Adrenal gland (tissue), 5 donors: Measurements from ENCODE around the gene CEP72.

ENCODE experiments used
- POLR2A ChIP-seq, 2 donors: fragments of 450-650 bp; IDR thresholded peaks; one replicate each; pipeline ENCODE4 v1.6.1; 2017; ENCODE audit warnings: antibody characterized with exemption in 2 of 2, mild to moderate bottlenecking in 2 of 2, moderate library complexity in 1 of 2
- TF ChIP-seq, protein P1 (sequence below), 6 experiments: fragments of 450-650 bp in 4 of 6; fragments of 200-600 bp in 2 of 6; sonication (generic) in 1 of 6; IDR thresholded peaks; 1 replicate in 5 of 6; 2 replicates in 1 of 6; pipeline versions ENCODE4 v1.5.1 to v1.8.0; 2016 to 2021; ENCODE audit warnings: antibody characterized with exemption in 6 of 6, mild to moderate bottlenecking in 2 of 6, moderate library complexity in 1 of 6
- donor health status: DM: no; HTN: no; CAD: no.

DNA sequence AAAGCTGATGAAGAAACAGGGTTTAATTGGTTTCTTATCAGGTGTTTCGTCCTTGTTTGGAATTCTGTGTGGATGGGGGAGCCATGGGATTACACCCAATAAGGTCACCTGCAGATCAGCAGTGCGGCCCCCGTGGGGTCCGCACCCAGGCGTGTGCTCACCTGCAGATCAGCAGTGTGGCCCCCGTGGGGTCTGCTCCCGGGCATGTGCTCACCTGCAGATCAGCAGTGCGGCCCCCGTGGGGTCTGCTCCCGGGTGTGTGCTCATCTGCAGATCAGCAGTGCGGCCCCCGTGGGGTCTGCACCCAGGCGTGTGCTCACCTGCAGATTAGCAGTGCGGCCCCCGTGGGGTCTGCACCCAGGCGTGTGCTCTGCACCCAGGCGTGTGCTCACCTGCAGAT, 41.7 kb upstream of the CEP72 start:
- TF ChIP-seq POLR2A (IDR thresholded peaks at IDR 0.05), result no peak
- TF ChIP-seq, protein P1, sequence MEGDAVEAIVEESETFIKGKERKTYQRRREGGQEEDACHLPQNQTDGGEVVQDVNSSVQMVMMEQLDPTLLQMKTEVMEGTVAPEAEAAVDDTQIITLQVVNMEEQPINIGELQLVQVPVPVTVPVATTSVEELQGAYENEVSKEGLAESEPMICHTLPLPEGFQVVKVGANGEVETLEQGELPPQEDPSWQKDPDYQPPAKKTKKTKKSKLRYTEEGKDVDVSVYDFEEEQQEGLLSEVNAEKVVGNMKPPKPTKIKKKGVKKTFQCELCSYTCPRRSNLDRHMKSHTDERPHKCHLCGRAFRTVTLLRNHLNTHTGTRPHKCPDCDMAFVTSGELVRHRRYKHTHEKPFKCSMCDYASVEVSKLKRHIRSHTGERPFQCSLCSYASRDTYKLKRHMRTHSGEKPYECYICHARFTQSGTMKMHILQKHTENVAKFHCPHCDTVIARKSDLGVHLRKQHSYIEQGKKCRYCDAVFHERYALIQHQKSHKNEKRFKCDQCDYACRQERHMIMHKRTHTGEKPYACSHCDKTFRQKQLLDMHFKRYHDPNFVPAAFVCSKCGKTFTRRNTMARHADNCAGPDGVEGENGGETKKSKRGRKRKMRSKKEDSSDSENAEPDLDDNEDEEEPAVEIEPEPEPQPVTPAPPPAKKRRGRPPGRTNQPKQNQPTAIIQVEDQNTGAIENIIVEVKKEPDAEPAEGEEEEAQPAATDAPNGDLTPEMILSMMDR (IDR thresholded peaks at IDR 0.05), result no peak
